ENCODE measurements around the gene NIPAL1.
"Not testable (repeated sequence)": the region's sequence is repeated elsewhere in the genome, so short reads cannot be mapped to it uniquely, and the experiment has no call there.

Gene NIPAL1

GRCh38 chr4:47972721-47973120, 43.9 kb upstream of the NIPAL1 start:
- H3K4me2 ChIP-seq (ENCODE audit: insufficient read depth, low read length), result no peak overlapping the region
- no peak overlapping the region for H3K9ac ChIP-seq (ENCODE audit: low read depth, low read length)
- no peaks in the 10 kb centered on the region for H4K20me1 ChIP-seq (ENCODE audit: insufficient read depth, low read length)
- no peak overlapping the region for H3K27ac ChIP-seq (ENCODE audit: low read length)
- H3K36me3 ChIP-seq (ENCODE audit: insufficient read depth, low read length), result no peaks in the 10 kb centered on the region
- H3K27me3 ChIP-seq (ENCODE audit: insufficient read depth, low read length, poor library complexity), result no peaks in the 10 kb centered on the region
- DNase-seq (no peak), ATAC-seq (ENCODE audit: insufficient read depth, low read depth) (no peak)
- no peak overlapping the region for H3K4me3 ChIP-seq (ENCODE audit: low read depth in 1 of 2, low read length in 2 of 2)
- no peaks in the 10 kb centered on the region for H3K4me1 ChIP-seq (ENCODE audit: insufficient read depth, low read length)
- no peak for TF ChIP-seq EZH2 (IDR thresholded peaks at IDR 0.05; ENCODE audit: borderline replicate concordance, low read depth, low read length, severe bottlenecking)
- TF ChIP-seq, protein P1, sequence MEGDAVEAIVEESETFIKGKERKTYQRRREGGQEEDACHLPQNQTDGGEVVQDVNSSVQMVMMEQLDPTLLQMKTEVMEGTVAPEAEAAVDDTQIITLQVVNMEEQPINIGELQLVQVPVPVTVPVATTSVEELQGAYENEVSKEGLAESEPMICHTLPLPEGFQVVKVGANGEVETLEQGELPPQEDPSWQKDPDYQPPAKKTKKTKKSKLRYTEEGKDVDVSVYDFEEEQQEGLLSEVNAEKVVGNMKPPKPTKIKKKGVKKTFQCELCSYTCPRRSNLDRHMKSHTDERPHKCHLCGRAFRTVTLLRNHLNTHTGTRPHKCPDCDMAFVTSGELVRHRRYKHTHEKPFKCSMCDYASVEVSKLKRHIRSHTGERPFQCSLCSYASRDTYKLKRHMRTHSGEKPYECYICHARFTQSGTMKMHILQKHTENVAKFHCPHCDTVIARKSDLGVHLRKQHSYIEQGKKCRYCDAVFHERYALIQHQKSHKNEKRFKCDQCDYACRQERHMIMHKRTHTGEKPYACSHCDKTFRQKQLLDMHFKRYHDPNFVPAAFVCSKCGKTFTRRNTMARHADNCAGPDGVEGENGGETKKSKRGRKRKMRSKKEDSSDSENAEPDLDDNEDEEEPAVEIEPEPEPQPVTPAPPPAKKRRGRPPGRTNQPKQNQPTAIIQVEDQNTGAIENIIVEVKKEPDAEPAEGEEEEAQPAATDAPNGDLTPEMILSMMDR (IDR thresholded peaks at IDR 0.05; ENCODE audit: borderline replicate concordance, extremely low read depth, low read length, poor library complexity, severe bottlenecking), result no peak
- no peaks in the 10 kb centered on the region for H3K79me2 ChIP-seq (ENCODE audit: insufficient read depth, low read length)
- H3K9me3 ChIP-seq (ENCODE audit: insufficient read depth, low read length, severe bottlenecking), result no peaks in the 10 kb centered on the region
- H2AFZ ChIP-seq (ENCODE audit: low read depth, low read length), result no peak overlapping the region

- ATAC-seq (ENCODE audit: insufficient read depth, low read depth) (no peak), DNase-seq (no peak)
- Histone ChIP-seq H3K79me2 (ENCODE audit: insufficient read depth, low read length) (no peaks in the 10 kb centered on the region), H3K27me3 (ENCODE audit: insufficient read depth, low read length, poor library complexity) (no peaks in the 10 kb centered on the region), H3K4me3 (ENCODE audit: low read depth in 1 of 2, low read length in 2 of 2) (no peak overlapping the region), H3K4me2 (ENCODE audit: insufficient read depth, low read length) (no peak overlapping the region), H3K9ac (ENCODE audit: low read depth, low read length) (no peak overlapping the region), H3K9me3 (ENCODE audit: insufficient read depth, low read length, severe bottlenecking) (no peaks in the 10 kb centered on the region), H3K4me1 (ENCODE audit: insufficient read depth, low read length) (no peaks in the 10 kb centered on the region), H4K20me1 (ENCODE audit: insufficient read depth, low read length) (no peaks in the 10 kb centered on the region), H2AFZ (ENCODE audit: low read depth, low read length) (no peak overlapping the region), H3K36me3 (ENCODE audit: insufficient read depth, low read length) (no peaks in the 10 kb centered on the region), H3K27ac (ENCODE audit: low read length) (no peak overlapping the region)
- TF ChIP-seq EZH2 (IDR thresholded peaks at IDR 0.05; ENCODE audit: borderline replicate concordance, low read depth, low read length, severe bottlenecking), result no peak
- TF ChIP-seq, protein P1 (IDR thresholded peaks at IDR 0.05; ENCODE audit: borderline replicate concordance, extremely low read depth, low read length, poor library complexity, severe bottlenecking), result no peak
Measured at GRCh38 chr4:47974566-47974965, 42.0 kb upstream of the NIPAL1 start.

DNA sequence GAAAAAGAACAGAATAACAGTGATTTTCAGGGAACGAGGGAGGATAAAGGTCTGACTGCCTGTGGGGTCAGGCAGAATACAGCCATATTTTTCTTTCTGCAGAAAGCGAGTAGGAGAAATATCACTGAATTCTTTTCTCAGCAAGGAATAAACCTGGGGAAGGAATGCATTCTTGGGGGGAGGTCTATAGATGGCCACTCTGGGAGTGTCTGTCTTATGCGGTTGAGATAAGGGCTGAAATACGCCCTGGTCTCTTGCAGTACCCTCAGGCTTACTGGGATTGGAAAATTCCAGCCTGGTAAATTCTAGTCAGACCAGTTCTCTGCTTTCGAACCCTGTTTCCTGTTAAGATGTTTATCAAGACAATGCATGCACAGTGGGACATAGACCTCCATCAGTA, 26.4 kb upstream of the NIPAL1 start:
- H2AFZ ChIP-seq (ENCODE audit: low read depth, low read length), result no peak overlapping the region
- no peaks in the 10 kb centered on the region for H3K79me2 ChIP-seq (ENCODE audit: insufficient read depth, low read length)
- ATAC-seq (ENCODE audit: insufficient read depth, low read depth) (no peak), DNase-seq (no peak)
- no peak overlapping the region for H3K4me3 ChIP-seq (ENCODE audit: low read depth in 1 of 2, low read length in 2 of 2)
- no peak overlapping the region for H3K9ac ChIP-seq (ENCODE audit: low read depth, low read length)
- no peaks in the 10 kb centered on the region for H4K20me1 ChIP-seq (ENCODE audit: insufficient read depth, low read length)
- H3K4me2 ChIP-seq (ENCODE audit: insufficient read depth, low read length), result no peak overlapping the region
- H3K4me1 ChIP-seq (ENCODE audit: insufficient read depth, low read length), result no peaks in the 10 kb centered on the region
- H3K27me3 ChIP-seq (ENCODE audit: insufficient read depth, low read length, poor library complexity), result no peaks in the 10 kb centered on the region
- TF ChIP-seq, protein P1 (IDR thresholded peaks at IDR 0.05; ENCODE audit: borderline replicate concordance, extremely low read depth, low read length, poor library complexity, severe bottlenecking), result no peak
- TF ChIP-seq EZH2 (IDR thresholded peaks at IDR 0.05; ENCODE audit: borderline replicate concordance, low read depth, low read length, severe bottlenecking), result no peak
- H3K27ac ChIP-seq (ENCODE audit: low read length), result no peak overlapping the region
- no peaks in the 10 kb centered on the region for H3K9me3 ChIP-seq (ENCODE audit: insufficient read depth, low read length, severe bottlenecking)
- no peaks in the 10 kb centered on the region for H3K36me3 ChIP-seq (ENCODE audit: insufficient read depth, low read length)

- not testable (repeated sequence) for H3K79me2 ChIP-seq (ENCODE audit: insufficient read depth, low read length); ATAC-seq (ENCODE audit: insufficient read depth, low read depth); DNase-seq; H3K27ac ChIP-seq (ENCODE audit: low read length); H2AFZ ChIP-seq (ENCODE audit: low read depth, low read length); H3K27me3 ChIP-seq (ENCODE audit: insufficient read depth, low read length, poor library complexity); H3K4me1 ChIP-seq (ENCODE audit: insufficient read depth, low read length); H3K9ac ChIP-seq (ENCODE audit: low read depth, low read length); H4K20me1 ChIP-seq (ENCODE audit: insufficient read depth, low read length); H3K9me3 ChIP-seq (ENCODE audit: insufficient read depth, low read length, severe bottlenecking); H3K36me3 ChIP-seq (ENCODE audit: insufficient read depth, low read length); H3K4me2 ChIP-seq (ENCODE audit: insufficient read depth, low read length); H3K4me3 ChIP-seq (ENCODE audit: low read depth in 1 of 2, low read length in 2 of 2)
Measured at GRCh38 chr4:47992475-47992874, 24.1 kb upstream of the NIPAL1 start.

All from DND-41 (cell line).